Measurements from ENCODE around the gene CD68.

- TF ChIP-seq CTCF (IDR thresholded peaks at IDR 0.05; ENCODE audit: low read depth, low read length), result no peak
- no peak for TF ChIP-seq EZH2phosphoT487 (IDR thresholded peaks at IDR 0.05; ENCODE audit: low read depth)
Observed at GRCh38 chr17:7575959-7576358, 3.5 kb upstream of the CD68 start.

Data from OCI-LY3 (cell line).